GM18907 (cell line): ENCODE results near the gene SMIM35.

Experiments used
- ATAC-seq: cut with Tn5 transposase; IDR thresholded peaks from one replicate; pipeline ENCODE4 v1.9.1; 2021; ENCODE audit warnings: mild to moderate bottlenecking, moderate library complexity; ENCODE audit not compliant: unreplicated experiment

The SMIM35 gene

DNA sequence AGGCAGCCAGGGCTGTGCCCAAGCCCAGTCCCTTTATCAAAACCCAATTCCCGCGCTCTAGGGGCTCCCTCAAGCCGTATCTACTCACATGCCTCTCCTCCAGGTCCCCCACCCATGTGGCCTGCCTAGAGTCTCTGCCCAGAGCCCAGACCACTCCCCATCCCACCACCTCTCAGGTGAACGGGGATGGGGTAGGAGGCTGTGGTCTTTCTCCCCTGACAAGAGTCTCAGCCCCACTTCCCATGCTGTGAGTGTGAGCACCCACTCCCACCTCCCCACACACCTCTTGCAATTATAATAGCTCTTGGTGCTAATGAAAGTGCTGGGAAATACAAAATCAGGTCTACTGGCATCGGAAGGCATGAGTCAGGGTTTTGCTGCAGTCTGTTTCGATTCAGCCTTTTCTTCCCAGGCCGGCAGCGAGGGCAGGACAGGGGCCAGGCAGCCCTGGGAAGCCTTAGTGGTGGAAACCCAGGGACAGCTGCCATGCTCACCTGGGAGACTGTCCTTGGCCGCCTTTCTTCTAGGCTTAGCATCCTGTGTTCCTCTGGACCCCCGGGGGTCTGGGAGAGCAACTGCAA, 26.6 kb downstream of the SMIM35 start:
- no peak for ATAC-seq

DNA sequence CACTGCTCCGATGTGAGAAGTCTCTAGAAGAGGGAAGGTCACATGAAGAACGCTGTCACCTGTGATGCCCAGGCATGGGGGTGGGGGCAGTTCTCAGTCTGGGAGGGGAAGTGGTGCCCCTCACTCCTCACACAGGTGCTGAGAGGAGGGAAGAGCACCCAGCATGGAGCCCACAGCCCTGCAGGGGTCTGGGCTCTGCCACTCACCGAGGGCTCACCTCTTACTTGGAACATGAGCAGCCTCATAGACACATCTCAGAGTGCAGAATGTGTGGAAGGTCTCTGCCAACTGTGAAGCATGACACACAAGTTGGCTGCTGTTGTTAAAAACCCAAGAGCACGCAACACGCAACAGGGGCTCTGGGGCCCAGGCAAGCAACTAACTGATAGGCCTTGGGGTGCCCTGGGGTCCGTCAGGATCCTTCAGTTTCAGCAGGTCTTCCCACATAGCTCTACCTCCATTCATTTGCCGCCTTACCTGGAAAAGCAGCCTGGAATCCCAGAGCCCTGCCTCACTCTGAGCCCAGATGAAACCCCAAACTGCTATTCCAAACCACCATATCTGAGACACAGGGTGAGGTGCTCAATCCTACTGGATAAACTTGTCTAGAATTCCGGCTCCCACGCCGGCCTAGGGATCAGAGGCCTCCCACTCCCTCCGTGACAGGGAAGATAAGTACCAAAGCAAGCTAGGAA, 27.4 kb downstream of the SMIM35 start:
- ATAC-seq, result no peak

DNA sequence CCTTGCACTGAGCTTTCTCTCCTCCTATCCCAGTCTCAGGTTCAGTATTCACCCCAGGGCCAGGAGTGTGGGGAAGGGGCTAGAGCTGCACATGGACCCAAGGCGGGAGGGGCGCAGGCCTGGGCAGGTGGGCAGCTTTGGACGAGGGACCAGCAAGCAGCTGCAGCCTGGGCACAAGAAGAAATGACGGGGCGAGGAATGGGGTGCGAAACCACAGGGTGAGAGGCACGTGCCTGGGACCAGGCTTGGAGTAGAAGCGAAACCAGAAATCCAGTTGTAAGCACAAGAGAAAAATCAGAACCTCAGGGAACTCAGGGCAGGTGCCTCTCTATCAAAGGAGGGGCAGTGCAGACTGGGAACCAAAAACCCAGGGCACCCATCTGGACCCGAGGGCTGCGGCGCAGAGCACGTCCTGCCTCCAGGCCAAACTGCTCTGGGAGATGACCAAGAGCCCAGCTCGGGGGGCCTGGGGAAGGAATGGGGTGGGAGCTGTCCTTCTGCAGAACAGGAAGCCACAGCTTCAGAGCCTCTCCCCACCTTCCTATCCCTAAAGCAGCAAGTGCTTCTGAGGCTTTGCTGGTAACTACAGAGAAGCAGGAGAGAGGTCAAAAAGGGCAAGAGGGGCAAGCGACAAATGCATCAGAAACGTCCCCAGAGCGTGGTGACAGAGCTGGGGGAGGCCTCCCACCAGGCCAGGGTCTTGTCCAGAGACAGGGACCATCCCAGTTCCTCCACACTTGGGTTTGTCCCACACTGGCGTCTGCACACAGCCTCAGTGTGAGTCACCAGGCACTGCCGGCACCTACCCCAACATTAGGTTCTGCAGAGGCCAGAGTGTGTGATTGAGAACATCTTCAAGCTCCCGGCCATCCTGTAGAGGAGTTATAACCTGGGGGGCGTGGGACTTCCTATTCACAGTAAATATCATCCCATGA, 28.2 kb downstream of the SMIM35 start:
- ATAC-seq, result no peak

DNA sequence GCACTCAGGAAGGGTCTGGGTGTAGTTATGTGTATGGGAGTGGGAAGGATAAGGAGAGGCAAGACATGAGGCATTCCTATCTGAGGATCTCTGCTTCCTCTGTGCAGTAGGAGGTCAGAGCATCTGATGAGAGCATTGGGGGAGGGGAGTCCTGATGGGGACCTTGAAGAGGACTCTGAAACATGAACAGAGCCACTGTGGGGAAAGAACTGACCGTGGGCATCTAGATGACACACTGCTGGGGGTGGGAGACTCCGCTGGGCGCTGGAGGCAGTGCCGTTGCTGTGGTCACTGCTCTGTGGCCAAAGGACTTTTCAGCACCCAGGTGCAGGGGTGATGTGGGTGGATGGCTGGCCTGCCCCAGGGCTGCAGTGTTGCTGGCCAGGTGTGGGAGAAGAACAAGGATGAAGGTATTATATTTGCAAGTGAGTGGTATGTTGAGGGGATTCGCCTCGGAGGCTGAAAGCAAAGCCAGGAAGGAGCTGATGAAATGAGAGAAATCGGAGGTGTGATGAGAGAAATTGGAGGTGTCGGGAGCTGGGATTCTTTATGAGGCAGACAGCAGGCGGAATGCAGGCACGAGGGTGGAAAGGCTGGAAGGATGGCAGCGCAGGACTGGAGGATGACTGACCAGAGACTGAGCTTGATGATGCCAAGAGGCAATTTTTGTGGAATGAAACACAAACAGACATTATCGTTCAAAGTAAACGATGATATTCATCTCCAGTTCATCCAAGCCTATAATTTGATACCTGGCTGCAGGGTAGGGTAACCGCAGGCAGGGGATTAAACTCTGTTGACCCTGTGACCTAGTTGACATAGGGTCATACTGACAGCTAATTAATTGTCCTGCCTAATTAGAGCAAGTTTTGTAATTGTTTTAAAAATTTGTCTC, 29.3 kb downstream of the SMIM35 start:
- ATAC-seq, result no peak

DNA sequence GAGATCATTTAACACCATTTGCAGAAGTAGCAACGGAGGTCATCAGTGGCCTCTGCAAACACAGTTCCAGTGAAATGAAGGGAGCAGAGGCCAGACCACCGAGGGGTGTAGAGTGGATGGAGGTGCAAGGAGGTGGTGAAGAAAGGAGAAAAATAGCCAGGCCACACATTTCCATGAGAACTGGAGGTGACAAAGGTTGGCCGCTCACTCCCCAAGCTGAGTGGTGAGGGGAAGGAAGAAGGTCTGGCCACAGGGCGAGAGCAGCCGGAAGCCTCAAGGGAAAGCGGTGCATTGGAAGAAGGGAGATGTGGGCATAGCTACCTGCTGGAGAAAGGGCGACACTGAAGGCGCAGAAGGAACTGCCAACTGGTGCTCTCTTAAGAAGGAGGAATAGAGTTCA, 30.0 kb downstream of the SMIM35 start:
- no peak for ATAC-seq

DNA sequence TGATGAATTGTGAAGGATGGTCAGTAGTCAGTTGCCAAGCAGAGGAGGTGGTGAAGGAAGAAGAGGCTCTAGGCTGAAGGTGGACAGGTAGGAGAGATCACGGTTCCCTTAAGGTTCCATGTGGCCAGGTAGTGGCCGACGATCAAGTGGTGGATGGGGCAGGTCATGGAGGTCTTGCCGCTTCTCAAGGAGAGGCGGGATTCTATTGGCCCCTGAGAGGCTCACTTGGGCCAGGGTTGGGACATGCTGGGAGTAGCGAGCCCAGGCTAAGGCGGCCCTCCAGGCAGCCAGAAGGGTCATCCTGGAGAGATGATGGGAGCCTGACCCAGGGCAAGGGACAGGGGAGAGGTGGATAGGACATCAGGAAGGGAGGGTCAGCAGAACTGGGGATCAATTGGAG, 30.8 kb downstream of the SMIM35 start:
- no peak for ATAC-seq

DNA sequence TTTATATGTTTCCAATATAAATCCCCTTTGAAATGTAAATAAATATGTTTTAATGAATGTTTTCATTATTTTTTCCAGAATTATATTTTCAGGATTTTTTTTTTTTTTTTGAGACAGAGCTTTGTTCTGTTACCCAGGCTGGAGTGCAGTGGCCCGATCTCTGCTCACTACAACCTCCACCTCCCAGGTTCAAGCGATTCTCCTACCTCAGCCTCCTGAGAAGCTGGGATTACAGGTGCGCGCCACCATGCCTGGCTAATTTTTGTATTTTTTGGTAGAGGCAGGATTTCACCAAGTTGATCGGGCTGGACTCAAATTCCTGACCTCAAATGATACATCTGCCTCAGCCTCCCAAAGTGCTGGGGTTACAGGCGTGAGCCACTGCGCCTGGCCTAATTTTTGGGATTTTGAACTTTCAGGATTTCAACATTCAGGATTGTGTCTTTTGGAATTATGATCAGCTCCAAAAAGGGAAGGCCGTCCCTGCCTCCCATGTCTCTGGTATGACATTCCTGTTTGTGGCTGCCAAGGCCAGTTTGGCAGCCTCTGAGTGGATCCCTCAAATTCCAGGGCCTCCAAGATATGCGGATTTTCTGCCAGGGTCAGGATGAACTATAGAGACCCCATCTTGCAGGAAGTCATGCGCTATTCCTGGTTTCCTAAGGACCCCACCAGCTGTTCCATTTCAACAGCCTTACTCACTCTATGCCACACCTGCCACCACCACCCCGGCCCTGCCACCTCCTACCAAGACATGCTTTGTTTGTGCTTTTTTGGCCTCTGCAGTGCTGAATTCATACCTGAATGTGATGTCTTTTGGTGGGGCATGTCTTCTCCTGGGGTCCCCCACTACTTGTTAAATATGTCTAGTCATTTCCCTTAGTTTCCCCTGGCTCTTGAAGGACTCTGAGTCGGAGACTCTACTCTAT, 31.8 kb downstream of the SMIM35 start:
- ATAC-seq, result no peak

DNA sequence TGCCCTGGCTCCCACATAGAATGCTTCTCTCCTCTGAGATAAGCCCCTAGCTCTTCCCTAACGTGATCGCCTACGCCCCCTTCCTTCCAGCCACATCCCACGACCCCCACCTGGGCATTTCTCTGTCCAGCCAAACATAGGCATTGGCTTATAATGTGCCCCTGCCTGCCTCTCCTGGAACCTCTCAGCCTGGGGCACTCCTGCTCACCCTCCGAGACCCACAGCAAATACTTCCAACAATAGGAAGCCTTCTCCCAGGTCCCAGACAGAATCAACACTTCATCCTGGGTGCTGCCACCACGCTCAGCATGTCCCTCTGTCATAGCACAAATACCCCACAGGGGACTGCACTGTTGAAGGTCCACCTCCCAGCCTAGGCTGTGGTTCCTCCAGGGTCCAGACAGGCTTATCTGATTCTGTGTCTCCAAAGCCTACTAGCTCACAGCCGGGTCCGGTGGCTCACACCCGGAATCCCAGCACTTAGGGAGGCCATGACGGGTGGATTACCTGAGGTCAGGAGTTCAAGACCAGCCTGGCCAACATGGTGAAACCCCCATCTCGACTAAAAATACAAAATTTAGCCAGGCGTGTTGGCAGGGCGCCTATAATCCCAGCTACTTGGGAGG, 34.1 kb downstream of the SMIM35 start:
- ATAC-seq, result no peak

DNA sequence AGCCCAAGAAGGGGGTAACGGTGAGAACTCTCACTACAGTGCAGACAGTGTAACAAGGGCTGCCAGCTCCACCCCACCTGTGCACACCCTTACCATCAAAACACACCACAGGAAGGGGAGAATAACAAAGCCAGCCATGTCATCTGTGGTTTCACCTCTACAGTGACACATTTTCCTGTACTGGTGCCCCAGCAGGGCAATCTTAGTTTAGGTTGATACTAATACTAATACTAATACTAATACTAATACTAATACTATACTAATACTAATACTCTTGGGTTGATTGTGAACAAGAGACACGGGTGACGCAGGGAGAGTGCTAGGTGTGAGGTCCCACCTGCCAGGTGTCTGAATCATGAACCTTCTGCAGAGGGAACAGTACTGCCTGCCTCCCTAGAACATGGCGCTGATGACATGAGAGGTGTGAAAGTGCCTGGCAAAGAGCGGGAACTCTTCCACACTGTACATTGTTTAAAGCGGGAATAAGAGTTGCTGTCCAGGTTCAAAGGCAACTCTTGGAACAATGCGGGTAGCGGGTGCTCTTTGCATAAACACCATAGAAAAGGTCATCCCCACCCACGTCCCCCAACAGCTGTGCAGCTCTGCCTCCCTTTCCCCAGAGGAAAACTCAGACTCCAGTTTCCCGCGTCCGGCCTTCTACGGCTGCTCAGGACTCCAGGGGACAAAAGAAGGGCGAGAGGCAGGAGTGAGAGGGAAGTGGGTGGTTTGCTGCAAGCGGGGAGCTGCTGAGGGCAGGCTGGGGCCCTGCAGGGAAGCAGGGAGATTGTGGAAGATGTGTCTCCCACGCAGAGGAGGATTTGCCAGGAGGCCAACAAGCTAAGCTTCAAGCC, 34.9 kb downstream of the SMIM35 start:
- peak; percentile 69 for ATAC-seq

DNA sequence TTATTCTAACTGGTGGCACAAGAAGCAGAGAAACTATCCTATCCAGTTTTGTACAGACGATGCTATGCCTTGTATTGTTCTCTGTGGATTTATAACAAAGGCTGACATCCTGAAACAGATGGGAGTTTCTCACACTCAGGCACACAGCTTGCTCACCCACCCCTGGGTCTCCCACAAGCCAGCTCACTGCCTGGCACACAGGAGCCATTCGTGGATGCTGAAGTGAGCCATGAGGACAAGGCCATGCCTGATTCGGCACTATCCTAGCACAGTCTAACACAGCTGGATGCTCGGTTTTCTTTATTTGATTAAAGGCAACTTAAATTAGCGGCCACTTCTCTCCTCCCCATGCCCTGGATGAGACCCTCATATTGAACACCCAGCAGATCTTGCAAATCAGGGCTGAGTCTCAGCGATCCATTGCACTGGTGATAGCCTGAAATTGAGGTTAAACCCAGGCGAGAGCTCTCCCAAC, 35.6 kb downstream of the SMIM35 start:
- ATAC-seq, result no peak

DNA sequence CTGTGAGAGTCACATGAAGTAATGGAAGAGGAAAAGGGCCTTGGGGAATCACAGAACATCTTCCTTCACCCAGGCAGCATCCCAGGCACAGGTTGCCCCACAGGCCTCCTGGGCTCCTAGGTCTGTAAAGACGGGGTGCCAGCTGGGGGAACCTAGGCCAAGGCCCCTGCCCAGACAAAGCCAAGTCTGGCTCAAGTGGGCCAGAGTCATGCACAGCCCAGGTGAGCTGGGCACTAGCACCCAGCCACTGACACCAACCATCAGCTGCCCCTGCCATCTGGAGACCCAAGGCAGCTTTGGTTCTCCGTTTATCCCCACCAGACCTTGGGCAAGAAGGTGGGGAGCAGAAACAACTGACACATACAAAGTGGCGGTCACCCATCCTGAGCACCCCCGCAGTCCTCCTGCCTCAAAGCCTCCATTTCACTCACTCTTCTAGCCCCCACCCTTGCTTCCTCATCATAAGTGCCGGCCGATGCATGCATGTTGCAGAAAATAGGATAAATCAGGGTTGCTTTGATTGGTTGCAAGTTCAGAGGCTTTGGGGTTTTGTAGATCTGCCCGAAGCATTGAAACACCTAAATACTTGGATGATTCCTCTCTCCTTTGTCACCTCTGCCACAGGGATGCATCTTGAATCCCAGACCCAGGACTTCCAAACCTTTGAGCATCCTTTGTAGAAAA, 36.4 kb downstream of the SMIM35 start:
- ATAC-seq, result no peak

DNA sequence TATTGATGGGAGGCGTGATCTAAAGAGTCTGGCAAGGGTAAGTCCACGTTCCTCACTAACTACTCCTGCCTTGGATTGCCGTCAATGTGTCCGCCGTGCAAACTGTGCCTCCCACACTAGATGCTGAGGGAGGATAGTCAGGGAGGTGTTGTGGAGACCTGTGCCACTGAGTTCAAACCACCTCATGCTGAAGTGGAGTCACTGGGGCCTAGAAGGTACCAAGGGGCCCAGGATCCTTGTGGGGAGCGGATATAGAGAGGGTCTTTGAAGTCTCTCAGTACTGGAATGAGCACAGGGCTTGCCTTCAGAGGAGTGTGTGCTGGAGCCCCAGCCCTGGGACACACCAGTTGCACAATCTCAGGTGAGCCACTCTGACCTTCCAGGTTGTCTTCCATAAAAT, 37.0 kb downstream of the SMIM35 start:
- no peak for ATAC-seq

DNA sequence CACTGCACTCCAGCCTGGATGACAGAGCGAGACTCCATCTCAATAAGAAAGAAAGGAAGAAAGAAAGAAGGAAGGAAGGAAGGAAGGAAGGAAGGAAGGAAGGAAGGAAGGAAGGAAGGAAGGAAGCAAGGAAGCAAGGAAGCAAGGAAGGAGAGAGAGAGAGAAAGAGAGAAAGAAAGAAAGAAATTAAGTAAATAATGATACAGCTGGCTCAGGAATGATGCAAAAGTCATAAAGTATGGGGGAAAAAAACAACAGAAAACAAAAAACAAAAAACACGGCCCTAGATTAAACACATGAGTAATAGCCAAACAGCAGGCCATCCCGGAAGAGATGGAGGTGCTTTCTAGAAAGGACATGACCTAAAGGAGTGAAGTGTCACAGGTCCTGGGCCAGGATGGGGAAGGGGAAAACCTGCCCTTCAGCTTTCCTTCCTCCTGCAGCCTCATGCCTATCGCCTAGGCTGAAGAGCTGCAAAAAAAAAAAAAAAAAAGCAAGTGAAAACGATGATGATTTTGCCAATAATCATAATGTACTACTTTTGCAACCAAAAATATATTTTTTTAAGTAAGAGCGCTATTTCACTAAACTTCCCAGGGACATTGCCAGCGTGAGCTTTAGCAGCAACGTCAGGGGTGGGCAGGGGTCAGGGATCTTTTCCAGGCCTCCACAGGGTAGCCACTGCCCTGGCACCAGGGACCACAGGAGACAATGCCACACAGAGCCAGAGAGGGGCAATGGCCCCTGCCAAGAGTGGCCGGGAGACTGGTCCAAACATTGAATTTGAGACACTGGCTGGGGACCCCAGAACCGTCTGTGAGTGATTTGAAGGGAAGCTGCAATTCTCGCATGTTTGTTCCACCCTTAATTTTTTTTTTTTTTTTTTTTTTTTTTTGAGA, 38.0 kb downstream of the SMIM35 start:
- no peak for ATAC-seq

DNA sequence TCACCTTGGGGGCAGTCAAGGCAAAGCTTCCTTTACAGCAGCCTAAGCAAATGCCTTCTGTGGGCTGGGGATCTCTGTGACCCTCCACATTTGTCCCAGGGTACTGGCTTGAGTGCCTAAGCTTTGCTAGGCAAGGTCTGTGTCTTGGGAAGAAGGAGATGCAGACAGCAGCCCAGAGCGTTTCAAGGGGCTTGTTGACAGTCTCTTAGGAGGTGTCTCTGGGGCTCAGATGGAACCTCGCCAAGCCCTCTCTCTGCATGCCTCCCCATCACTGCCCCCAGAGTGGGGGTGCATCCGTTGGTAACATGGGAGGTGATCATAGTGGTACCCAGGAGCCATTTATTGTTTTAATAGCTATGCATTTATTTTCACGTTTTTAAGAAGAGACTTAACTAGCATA, 39.0 kb downstream of the SMIM35 start:
- ATAC-seq, result no peak

DNA sequence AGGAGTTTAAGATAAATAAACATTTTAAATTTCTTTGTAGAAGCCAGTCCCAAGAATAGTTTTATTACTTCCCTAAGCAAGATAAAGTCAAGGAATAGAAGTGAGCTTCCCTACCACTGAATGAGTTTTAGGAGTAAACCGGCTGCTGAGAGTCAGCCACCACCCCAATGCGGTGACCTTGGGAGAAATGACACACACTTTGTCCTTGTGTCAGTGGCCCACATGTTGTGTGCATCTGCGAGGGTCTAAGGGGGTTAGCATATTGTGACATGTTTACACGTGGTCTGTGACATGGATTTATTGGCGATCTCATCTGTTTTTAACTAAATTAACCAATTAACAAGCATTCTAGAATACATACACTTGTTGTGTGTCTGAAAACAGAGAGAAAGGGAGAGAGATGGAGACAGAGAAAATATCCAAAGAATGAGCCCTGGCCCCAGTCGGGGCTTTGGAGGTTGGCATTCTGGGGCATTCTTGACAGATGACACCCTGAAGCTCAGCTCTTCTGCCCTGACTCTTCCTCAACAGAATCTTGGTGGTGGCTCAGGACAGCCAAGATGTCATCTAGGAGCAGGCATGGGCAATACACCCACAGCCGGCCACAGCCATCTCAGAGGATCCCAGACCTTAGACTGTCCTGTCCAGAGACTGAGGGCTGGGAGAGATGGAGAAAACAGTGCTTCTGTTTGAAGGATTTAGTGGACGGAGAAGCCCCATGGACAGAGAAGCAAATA, 39.6 kb downstream of the SMIM35 start:
- ATAC-seq, result no peak
